Bronchial epithelial cell (primary cell): ENCODE data around the gene LAMA4. TPM values are rescaled to one million over a fixed set of nuclear protein-coding genes. Genes with fewer than 3 reads are reported as not detected.

ENCODE experiments used
- DNase-seq: peaks from one replicate; pipeline ENCODE4 v3.0.0-alpha.2; 2010; ENCODE audit warnings: low read depth
- FAIRE-seq: peaks from 2 replicates; lab custom pipeline; 2011; peaks lifted over from hg19 to GRCh38; lab: Jason Lieb, UNC
- H3K27me3 ChIP-seq: 2 replicates; pipeline ENCODE4 v1.5.1; 2011; ENCODE audit warnings: low read length; ENCODE audit not compliant: control insufficient read depth, insufficient read depth
- H3K36me3 ChIP-seq: 2 replicates; pipeline ENCODE4 v1.5.1; 2011; ENCODE audit warnings: low read length; ENCODE audit not compliant: control insufficient read depth, insufficient read depth
- H3K4me3 ChIP-seq: 2 replicates; pipeline ENCODE4 v1.5.1; 2011; ENCODE audit warnings: mild to moderate bottlenecking, low read depth, low read length, control low read depth
- total RNA-seq: library from RNA; depleted of rRNA; stranded (reverse); fragments of >200 nt; gene quantifications from 2 replicates; pipeline ENCODE4 v1.2.1, GENCODE V29; 2014
- TF ChIP-seq, protein P1 (sequence below): IDR thresholded peaks from 2 replicates; pipeline ENCODE4 v1.5.1; 2011; ENCODE audit warnings: mild to moderate bottlenecking, moderate library complexity, low read length, control low read depth, inconsistent platforms; ENCODE audit not compliant: insufficient read depth, severe bottlenecking

Gene LAMA4
- total RNA-seq, 1 donor from 2014 or later: 5.5 TPM

- TF ChIP-seq, protein P1, sequence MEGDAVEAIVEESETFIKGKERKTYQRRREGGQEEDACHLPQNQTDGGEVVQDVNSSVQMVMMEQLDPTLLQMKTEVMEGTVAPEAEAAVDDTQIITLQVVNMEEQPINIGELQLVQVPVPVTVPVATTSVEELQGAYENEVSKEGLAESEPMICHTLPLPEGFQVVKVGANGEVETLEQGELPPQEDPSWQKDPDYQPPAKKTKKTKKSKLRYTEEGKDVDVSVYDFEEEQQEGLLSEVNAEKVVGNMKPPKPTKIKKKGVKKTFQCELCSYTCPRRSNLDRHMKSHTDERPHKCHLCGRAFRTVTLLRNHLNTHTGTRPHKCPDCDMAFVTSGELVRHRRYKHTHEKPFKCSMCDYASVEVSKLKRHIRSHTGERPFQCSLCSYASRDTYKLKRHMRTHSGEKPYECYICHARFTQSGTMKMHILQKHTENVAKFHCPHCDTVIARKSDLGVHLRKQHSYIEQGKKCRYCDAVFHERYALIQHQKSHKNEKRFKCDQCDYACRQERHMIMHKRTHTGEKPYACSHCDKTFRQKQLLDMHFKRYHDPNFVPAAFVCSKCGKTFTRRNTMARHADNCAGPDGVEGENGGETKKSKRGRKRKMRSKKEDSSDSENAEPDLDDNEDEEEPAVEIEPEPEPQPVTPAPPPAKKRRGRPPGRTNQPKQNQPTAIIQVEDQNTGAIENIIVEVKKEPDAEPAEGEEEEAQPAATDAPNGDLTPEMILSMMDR: no peak
- Histone ChIP-seq H3K4me3 (no peak overlapping the region), H3K36me3 (no peaks in the 10 kb centered on the region), H3K27me3 (no peaks in the 10 kb centered on the region)
- FAIRE-seq (no peak), DNase-seq (no peak)
These were observed 1.5 kb downstream of the LAMA4 start for GRCh38 chr6:112252571-112253497.

DNA sequence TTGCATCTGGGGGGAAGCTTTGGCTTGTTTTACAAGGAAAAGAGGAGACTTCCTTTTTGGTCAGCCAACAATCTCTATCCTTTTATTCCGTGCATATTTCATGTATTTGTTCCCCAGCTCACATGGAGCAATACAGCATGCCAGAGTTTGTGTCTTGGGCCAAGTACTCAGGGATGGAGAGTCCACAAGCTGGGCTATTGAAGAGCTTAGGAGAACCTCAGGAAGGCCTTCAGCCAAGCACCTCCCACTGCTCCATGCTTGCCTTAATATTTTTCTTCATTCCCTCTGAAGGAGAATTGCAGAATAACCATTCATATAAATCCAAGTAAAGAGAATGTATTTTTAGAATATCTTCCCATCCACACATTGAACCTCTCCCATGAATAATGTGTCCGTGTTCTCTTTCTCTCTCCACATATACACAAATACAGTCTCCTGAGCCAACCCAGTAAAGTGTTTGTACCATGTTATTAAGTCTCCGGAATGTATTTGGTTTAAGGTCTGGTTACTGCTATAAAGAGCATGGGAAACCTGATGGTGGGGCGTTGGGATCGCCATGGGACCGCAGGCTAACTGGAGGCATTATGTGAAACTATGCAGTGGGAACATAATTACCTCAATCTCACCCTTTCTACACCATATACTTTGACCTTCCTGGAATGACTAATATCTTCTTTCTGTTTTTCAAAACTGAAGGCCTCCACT, 3.0 kb downstream of the LAMA4 start:
- TF ChIP-seq, protein P1: no peak
- FAIRE-seq: no peak
- no peaks in the 10 kb centered on the region for H3K36me3 ChIP-seq
- no peak for DNase-seq
- no peak overlapping the region for H3K4me3 ChIP-seq
- H3K27me3 ChIP-seq: no peaks in the 10 kb centered on the region

GRCh38 chr6:112249489-112249888, 4.9 kb downstream of the LAMA4 start:
- no peaks in the 10 kb centered on the region for H3K27me3 ChIP-seq
- H3K4me3 ChIP-seq: no peak overlapping the region
- no peaks in the 10 kb centered on the region for H3K36me3 ChIP-seq
- FAIRE-seq (no peak), DNase-seq (no peak)
- TF ChIP-seq, protein P1: no peak

DNA sequence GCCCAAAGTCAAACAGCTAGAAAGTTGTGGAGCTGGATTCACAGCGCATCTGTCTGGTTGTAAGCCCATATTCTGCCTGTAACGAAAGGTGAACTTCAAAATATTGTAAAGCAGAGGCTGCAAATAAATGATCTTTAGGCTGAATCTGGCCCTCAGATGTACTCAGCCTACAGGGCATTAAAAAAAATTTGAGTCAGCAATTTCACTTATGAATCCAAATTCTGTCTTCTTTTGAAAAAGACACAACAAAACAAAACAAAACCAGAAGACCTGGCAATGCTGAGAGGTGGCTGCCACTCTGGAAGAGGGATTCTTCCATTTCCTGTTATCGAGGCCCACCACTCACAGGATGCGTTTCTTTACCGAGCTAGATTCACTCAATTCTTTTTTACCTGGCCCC, 7.1 kb downstream of the LAMA4 start:
- Histone ChIP-seq H3K27me3 (no peaks in the 10 kb centered on the region), H3K36me3 (no peaks in the 10 kb centered on the region), H3K4me3 (no peak overlapping the region)
- no peak for FAIRE-seq
- TF ChIP-seq, protein P1: no peak
- no peak for DNase-seq

- TF ChIP-seq, protein P1: no peak
- H3K36me3 ChIP-seq: no peaks in the 10 kb centered on the region
- H3K4me3 ChIP-seq: no peak overlapping the region
- no peaks in the 10 kb centered on the region for H3K27me3 ChIP-seq
- FAIRE-seq (no peak), DNase-seq (no peak)
These were observed 8.7 kb downstream of the LAMA4 start for GRCh38 chr6:112245511-112246203.
